GM18507 (cell line): ENCODE measurements around the gene TOP1.
A peak's percentile ranks its signal among the peaks of the same experiment; 100 is the strongest.

Experiments used
- DNase-seq: peaks from one replicate; pipeline ENCODE4 v3.0.0; 2011; ENCODE audit warnings: low read depth; ENCODE audit not compliant: insufficient read length; ENCODE audit errors: extremely low spot score
- FAIRE-seq: peaks from 2 replicates; lab custom pipeline; 2011; peaks lifted over from hg19 to GRCh38; lab: Jason Lieb, UNC

Gene TOP1

DNA sequence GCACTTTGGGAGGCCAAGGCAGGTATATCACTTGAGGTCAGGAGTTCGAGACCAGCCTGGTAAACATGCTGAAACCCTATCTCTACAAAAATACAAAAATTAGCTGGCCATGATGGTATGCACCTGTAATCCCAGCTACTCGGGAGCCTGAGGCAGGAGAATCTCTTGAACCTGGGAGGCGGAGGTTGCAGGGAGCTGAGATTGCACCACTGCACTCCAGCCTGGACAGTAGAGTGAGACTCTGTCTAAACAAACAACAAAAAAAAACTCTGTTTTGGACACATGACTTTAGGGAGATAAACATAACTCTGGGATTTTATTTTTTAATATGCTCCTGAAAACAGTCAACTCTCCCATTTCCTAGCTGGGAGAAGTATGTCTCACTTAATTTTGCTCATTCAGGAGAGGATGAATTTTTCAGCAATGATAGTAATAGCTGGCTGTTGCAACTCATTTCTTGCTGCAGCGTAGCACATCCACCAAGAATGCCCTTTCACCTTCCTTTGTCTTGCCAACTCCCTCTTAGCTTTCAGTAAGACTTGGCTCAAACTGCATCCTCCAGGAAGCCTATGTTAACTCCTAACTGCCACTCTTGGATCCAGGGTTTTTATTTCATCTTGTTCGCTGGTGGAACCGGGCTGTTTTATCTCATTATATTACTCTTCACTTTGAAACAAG, 24.3 kb downstream of the TOP1 start:
- DNase-seq: no peak
- FAIRE-seq: no peak

DNA sequence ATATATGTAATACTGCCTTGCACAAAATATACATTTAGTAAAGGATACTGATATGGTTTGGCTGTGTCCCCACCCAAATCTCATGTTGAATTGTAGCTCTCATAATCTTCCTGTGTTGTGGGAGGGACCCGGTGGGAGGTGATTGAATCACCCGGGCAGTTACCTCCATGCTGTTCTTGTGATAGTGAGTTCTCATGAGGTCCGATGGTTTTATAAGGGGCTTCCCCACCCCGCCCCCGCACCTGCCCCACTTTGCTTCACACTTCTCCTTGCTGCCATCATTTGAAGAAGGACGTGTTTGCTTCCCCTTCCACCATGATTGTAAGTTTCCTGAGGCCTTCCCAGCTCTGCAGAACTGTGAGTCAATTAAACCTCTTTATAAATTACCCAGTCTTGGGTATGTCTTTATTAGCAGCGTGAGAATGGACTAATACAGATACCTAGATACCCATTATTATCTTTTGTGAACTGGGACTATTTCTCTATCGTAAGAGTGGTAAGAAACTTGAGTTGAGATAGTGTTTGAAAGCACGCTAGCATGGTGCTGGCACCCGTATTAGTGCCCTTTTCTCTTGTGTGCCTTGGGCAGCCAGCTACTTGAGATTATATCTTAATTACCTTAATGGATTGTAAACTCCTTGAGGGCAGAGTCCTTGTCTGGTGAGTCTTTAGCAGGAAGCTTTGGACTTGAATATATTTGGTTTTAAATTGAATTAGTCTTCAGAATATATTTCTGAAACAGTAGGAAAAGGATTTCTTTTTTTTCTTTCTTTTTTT, 25.6 kb downstream of the TOP1 start:
- FAIRE-seq (no peak), DNase-seq (no peak)

DNA sequence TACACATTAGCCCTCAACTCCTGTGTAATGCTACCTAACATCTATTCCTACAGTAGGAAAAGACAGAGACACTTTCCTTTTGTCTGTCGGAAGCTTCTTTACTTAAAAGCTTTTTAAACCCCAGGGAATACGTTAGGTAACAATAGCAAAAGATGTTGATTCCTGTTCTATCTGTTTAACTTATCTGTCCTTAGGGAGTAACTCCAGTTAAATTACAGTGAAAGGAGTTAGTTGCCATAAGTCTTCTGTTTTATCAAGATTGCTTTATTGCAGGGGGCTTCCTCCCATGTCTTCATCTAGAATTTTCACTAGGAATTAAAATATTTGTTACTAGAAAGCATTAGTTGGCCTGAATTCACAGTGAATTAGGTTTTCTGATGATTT, 26.2 kb downstream of the TOP1 start:
- FAIRE-seq (no peak), DNase-seq (no peak)

DNA sequence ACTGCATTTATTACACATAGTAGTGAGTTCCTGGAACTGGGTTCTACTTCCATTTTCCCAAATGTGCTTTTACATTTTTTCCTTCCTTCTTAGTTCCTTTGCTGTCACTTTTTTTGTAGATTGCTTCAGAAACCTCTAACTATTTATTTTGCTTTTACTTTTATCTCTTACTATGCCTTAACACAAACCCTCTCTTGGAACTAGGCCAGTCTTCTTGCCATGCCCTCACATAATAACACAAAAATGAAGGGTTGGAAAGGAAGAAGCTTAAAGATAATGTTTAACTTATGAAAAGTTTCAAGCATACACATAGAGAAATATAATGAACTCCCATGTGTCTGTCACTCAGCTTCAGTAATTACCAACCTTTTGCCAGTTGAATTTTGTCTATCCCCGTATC, 27.1 kb downstream of the TOP1 start:
- no peak for FAIRE-seq
- DNase-seq: no peak

DNA sequence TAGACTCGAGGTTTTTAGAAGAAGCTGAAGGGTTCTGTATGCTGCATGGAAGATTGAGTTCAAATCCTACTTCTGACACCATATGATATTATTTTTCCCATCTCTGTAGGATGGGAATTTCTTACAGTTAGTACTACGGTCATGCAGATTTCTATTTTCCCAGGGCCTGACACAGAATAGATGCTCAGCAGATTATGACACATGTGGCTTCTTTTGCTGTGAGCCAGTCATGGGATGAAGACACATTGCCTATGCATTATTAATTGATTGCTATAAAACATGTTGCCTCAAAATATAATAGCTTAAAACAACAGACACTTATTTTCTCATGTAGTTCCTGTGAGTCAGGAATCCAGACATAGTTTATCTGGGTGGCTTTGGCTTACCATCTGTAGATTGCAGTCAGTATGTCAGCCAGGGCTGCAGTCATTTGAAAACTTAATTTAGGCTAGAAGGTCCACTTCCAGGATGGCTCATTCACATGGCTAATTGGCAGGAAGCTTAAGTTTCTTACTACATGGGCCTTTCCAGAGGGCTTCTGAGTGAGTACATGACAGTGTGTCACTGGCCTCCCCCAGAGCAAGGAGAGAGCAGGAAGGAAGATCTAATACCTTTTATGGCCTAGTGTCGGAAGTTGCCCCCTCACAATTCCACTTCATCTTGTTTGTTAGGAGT, 29.5 kb downstream of the TOP1 start:
- DNase-seq: no peak
- no peak for FAIRE-seq

DNA sequence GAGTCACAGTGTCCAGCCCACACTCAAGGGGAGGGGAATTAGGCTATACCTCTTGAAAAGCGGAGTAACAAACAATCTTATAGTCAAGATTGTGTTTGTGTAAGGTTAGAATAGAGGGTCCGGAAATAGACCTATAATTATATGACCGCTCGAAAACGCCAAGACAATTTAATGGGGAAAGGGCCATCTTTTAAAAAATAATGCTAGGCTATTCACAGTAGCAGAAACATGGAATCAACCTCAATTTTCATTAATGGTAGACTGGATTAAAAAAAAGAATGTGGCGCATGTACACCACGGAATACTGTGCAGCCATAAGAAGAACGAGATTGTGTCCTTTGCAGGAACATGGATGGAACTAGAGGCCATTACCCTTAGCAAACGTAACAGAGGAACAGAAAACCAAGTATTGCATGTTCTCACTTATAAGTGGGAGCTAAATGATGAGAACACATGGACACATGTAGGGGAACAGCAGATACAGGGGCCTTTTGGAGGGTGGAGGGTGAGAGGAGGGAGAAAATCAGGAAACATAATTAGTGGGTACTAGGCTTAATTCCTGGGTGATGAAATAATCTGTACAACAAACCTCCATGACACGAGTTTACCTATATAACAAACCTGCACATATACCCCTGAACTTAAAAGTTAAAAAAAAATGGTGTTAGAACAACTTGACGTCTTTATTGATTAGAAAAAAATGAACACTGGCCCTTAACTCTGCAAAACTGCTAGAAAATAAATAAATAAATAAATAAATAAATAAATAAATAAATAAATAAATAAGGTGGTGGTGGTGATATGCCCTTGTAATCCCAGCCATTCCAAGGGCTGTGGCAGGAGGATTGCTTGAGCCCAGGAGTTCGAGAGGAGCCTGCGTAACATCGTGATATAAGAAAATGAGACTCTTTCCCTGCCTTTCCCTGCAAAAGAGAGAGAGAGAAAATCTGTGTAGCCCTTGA, 30.3 kb downstream of the TOP1 start:
- no peak for DNase-seq
- FAIRE-seq: no peak

DNA sequence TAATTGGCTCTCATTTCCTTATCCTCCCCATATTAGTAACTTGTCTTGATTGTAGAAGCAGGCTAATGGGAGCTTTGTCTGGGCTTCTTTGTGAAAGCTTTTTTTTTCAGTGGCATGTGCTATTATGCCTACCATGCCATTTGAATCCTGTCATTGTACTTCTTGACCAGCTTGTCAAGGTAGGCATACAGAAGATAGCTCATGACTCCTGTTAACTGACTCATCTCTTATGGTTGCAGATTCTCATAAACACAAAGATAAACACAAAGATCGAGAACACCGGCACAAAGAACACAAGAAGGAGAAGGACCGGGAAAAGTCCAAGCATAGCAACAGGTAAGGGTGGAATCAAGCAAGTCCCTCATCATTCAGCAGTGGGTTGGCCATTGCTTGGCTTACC, 32.5 kb downstream of the TOP1 start:
- no peak for DNase-seq
- no peak for FAIRE-seq

DNA sequence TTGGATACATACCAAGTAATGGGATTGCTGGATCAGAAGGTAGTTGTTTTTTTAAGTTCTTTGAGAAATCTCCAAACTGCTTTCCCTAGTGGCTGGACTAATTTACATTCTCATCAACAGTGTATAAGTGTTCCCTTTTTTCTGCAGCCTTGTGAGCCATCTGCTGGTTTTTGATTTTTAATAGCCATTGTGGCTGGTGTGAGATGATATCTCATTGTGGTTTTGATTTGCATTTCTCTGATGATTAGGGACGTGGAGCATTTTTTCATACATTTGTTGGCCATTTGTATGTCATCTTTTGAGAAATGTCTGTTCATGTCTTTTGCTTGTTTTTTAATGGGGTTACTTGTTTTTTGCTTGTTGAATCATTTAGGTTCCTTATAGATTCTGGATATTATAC, 34.8 kb downstream of the TOP1 start:
- DNase-seq (no peak), FAIRE-seq (no peak)

DNA sequence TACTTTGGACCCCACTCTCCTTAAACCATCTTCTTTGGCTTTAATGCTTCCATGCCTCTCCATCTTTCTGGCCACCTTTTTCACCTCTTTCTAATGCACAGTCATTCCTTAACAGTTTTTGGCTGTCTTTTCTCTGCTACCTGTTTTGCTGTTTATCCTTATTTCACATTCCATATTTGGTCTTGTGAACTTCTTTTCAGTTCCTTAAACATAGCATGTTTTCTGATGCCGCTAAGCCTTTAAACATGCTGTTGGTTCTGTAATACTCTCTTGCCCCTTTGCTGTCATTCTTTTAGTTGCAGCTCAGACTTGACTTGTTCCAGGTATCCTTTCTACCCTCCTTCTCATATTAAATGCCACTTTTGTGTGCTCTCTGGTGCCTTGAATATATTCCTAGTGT, 35.8 kb downstream of the TOP1 start:
- DNase-seq (no peak), FAIRE-seq (peak; percentile 68)

DNA sequence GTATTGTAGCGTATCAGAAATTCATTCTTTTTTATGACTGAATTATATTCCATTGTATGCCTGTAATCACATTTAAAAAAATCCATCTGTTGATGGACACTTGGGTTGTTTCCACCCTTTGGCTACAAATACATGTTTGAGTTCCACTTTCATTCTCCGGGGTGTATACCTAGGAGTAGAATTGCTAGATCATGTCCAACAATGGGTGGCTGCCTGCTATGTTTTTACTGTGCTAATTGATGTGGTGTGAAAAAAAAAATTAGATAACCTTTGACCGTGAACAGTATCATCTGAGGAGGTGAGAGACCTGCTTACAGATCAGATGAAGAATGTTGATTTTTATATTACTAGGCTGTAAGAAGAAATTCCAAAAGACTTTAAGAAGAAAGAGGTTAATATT, 37.1 kb downstream of the TOP1 start:
- no peak for FAIRE-seq
- no peak for DNase-seq

DNA sequence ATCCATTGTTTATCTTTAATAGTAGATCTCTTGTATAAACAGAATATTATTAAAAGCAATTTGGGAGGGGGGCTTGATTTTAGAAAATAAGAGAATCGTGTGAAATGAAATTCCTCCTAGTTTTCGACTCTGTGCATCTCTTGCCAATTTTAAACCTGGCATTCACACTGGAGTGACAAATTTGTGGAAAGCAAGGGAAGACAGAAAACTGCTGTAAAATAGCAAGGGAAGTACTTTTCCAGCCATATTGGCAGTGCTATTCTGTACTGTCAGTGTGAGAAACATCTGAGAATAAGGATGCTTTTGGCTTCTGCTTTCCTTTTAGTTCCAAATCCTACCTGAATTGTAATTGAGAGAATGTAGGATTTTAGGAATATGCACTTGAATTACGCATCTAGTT, 40.2 kb downstream of the TOP1 start:
- DNase-seq (no peak), FAIRE-seq (no peak)

DNA sequence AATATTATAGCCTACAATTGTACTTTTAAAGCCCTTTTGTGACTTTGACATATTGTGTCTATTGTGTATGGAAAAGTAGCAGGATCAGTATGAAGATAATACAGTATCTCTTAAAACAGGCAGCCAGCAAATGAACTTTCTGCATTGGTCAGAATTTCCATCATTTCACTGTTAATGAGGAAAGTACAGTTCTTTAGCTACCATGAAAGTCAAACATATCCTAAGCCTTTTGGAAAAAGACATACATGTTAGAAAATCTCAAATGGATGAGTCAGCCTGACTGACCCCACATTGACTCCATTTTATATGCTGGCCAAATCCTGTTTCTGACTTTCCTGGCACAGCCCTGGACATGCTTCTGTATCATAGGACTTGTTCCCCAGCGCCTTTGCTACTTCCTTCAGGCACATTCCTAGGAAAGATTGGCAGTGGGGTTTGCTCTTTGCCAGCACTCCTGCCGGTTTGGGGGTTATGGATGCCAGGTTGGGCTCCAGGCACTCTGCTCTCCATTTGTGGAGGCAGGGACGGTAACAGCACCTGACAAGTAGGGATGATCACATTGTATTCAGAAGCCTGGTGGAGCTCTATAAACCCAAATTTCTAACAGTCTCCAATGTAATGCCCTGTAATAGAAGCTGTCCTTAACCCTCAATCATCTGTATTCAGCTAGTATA, 43.7 kb downstream of the TOP1 start:
- no peak for FAIRE-seq
- DNase-seq: no peak

DNA sequence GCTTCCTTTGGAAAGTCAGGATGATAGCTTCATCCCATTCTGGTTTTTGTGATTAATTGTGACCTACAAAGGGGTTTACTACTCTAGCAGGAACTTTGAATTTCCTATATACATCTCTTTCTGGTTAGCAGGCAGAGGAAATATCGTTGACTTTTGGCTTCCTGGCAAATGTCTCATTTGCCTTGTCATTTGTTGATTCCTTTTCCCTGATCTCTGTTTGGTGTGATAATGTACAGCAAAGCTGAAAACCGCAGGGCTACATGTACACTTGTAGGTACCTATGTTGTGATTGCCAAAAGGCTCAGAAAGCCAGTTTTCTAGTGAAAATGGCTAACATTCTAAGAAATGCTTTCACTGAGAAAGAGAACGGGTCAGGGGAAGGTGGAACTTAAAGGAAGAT, 44.3 kb downstream of the TOP1 start:
- FAIRE-seq (no peak), DNase-seq (no peak)

DNA sequence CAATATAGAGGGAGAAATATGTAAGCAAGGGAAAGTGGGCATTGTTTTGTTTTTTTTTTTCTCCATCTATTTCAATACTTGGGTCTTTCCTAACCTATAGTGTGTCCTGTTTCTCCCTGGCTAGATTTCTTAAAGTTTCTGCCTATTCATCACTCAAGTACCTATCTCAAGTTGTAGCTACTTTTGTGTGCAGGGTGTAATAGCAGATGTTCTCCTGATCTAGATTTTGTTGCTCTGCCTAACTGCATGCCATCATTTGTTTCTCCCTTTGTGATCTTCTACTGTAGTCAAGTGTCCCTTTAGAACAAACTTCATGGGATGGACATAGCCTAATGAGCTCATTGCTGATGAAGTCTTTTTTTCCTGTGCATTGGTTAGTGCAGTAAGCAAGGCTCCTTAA, 45.8 kb downstream of the TOP1 start:
- DNase-seq (no peak), FAIRE-seq (no peak)

DNA sequence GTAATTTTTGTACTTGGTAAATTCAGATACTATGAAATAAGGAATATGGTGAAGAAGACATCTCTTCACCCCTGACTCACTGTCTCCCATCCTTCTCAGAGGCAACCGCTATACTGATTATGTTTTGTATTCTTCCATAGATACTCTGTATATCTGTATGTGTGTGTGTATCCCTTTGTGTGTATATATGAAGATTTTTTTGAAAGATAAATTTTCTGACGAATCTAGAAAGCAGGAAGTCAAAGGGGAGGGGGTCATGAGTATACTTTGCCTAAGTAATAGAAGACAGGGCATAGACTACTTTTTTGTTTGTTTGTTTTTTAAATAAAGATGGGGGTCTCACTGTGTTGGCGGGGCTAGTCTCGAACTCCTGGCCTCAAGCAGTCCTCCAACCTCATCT, 48.2 kb downstream of the TOP1 start:
- FAIRE-seq: no peak
- DNase-seq: no peak

DNA sequence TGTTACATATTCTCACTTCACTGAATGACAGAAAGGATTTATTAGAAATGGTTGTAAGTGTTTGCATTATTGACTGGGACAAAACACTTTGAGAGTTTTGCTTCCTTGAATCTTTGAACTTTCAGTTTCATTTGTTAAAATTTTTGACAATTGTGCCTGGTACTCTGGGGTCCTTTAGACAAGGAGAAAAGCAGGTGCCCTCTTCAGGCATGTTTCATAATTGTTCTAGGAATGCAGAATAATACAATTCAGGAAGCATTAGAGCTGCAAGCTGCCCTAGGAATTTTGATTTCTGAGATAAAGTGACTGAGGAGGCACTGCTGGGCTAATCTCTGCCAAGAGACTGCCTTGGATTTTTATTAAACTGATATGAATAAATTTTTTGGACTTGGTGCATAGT, 49.7 kb downstream of the TOP1 start:
- FAIRE-seq (peak; percentile 45), DNase-seq (no peak)

DNA sequence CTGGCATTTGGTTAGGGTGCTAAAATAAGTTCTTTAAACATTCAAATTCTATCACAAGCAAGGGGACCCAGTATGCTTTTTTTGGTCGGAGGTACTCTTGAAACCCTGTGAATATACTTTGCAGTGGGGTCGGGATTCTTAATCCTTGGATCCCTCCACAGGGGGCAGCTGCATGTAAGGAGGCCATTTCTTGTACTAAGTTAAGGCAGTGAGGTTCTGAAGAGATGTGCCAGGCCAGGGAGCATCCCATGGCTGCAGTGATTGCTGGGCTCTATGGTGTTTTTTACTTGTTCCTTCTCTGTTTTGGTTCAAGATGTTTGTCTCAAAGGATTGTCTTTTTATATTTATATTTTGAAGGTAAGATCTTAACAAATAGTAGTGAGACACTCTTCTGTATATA, 50.4 kb downstream of the TOP1 start:
- FAIRE-seq: no peak
- DNase-seq: no peak

DNA sequence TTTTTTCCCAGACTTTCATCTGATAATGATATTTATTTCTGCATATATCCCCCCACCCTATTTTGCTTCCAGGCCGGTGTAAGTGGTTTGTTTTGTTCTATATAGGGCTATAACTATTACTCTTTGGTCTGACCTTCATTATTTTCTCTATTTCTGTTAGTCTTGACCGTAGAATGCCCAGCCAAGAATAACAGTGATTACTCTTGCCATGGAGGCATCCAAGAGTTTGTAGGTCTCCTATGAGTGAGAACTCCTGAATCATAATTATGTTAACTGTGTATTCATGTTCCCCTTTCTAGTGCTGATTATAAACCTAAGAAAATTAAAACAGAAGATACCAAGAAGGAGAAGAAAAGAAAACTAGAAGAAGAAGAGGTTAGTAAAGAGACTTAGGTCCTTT, 52.2 kb downstream of the TOP1 start:
- no peak for FAIRE-seq
- DNase-seq: no peak

DNA sequence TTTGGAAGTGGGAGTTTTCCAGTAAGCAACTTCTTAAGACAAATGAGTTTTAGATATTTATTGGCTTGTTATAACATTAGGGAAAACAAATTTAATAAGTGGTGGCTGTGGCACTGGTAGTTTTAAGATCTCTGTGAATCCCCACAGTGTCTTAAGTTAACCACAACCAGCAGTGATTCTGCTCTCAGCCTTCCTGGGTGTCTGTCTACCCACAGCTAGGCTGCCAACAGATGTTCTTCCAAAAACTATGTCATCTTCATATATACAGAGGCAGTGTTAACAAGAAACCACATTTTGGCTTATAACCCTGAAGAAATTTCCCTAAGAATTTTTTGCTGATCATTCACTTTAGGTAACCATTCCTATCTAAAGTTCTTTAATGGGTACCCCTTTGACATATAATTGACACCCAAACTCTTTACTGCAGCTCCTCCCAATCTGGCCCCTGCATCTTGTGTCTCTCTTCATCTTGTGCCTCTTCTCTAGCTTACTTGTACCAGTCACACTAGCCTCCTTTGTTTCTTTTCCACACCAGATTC, 52.7 kb downstream of the TOP1 start:
- DNase-seq (no peak), FAIRE-seq (no peak)
